ENCODE results near the gene RFX7.

The RFX7 gene

GRCh38 chr15:56126409-56126808 is 117.3 kb downstream of the RFX7 start:
- DNase-seq (ENCODE audit: low read depth) = no peak

- no peak for DNase-seq (ENCODE audit: low read depth)
These were observed 119.3 kb downstream of the RFX7 start for GRCh38 chr15:56124391-56124790.

GRCh38 chr15:56105855-56106254 is 137.8 kb downstream of the RFX7 start:
- no peak for DNase-seq (ENCODE audit: low read depth)

GRCh38 chr15:56102441-56102840 is 141.2 kb downstream of the RFX7 start:
- DNase-seq (ENCODE audit: low read depth) = no peak

GRCh38 chr15:56099311-56099710 is 144.4 kb downstream of the RFX7 start:
- no peak for DNase-seq (ENCODE audit: low read depth)

GRCh38 chr15:56098195-56098863 is 145.3 kb downstream of the RFX7 start:
- DNase-seq (ENCODE audit: low read depth) = no peak

- no peak for DNase-seq (ENCODE audit: low read depth)
These were observed 148.3 kb downstream of the RFX7 start for GRCh38 chr15:56095406-56095805.

GRCh38 chr15:56094171-56094570 is 149.5 kb downstream of the RFX7 start:
- no peak for DNase-seq (ENCODE audit: low read depth)

GRCh38 chr15:56088389-56088788 is 155.3 kb downstream of the RFX7 start:
- no peak for DNase-seq (ENCODE audit: low read depth)

- DNase-seq (ENCODE audit: low read depth) = no peak
These were observed 157.1 kb downstream of the RFX7 start for GRCh38 chr15:56086566-56086965.

- DNase-seq (ENCODE audit: low read depth) = no peak
These were observed 161.4 kb downstream of the RFX7 start for GRCh38 chr15:56082263-56082761.

- DNase-seq (ENCODE audit: low read depth) = no peak
These were observed 166.6 kb downstream of the RFX7 start for GRCh38 chr15:56077081-56077480.

GRCh38 chr15:56076640-56077039 is 167.0 kb downstream of the RFX7 start:
- no peak for DNase-seq (ENCODE audit: low read depth)

- no peak for DNase-seq (ENCODE audit: low read depth)
These were observed 169.0 kb downstream of the RFX7 start for GRCh38 chr15:56074481-56075265.

- no peak for DNase-seq (ENCODE audit: low read depth)
These were observed 179.5 kb downstream of the RFX7 start for GRCh38 chr15:56064152-56064551.

- no peak for DNase-seq (ENCODE audit: low read depth)
These were observed 184.0 kb downstream of the RFX7 start for GRCh38 chr15:56059716-56060115.

GRCh38 chr15:56058986-56059385 is 184.7 kb downstream of the RFX7 start:
- peak; percentile 41 for DNase-seq (ENCODE audit: low read depth)

GRCh38 chr15:56056626-56057025 is 187.1 kb downstream of the RFX7 start:
- DNase-seq (ENCODE audit: low read depth) = no peak

- DNase-seq (ENCODE audit: low read depth) = no peak
These were observed 190.7 kb downstream of the RFX7 start for GRCh38 chr15:56053046-56053400.

GRCh38 chr15:56052395-56053045 is 191.2 kb downstream of the RFX7 start:
- DNase-seq (ENCODE audit: low read depth) = peak; percentile 64

GRCh38 chr15:56051676-56052075 is 192.0 kb downstream of the RFX7 start:
- no peak for DNase-seq (ENCODE audit: low read depth)

- DNase-seq (ENCODE audit: low read depth) = no peak
These were observed 194.1 kb downstream of the RFX7 start for GRCh38 chr15:56049577-56049976.

GRCh38 chr15:56047354-56047753 is 196.3 kb downstream of the RFX7 start:
- DNase-seq (ENCODE audit: low read depth) = no peak

Measured in amniotic epithelial cell (primary cell).